A549 treated with ZK216348 at 1 μM for 4 hours (cell line): ENCODE measurements around the gene GPC5. TPM values are rescaled to one million over a fixed set of nuclear protein-coding genes. Genes with fewer than 3 reads are reported as not detected.

Experiments
- total RNA-seq: library from RNA; stranded (reverse); fragments of 200-300 nt; extraction: Qiagen RNA extraction; gene quantifications from 5 replicates; pipeline ENCODE4 v1.2.3, GENCODE V29; 2022; ENCODE audit warnings: low read depth

Gene GPC5
- total RNA-seq, result not detected in 5 replicates

GRCh38 chr13:91398413-91399188 lies at the start of gene GPC5:
Gene GPC5, plus strand, starts transcription at chr13:91398621.

Other genes starting within 250 kb of the GPC5 start
- 0.51 to 1.6 TPM (median 1.3 TPM) in 5 replicates for gene MIR17HG, start 50.9 kb upstream of the GPC5 start, total RNA-seq